Measurements from ENCODE around the gene EMP2.

Gene EMP2

GRCh38 chr16:10504404-10504885, 76.0 kb downstream of the EMP2 start:
- no peak overlapping the region for H2AFZ ChIP-seq (ENCODE audit: low read length, unreplicated experiment)
- no peak overlapping the region for H3K4me3 ChIP-seq (ENCODE audit: low read depth, low read length)
- no peaks in the 10 kb centered on the region for H3K79me2 ChIP-seq (ENCODE audit: control insufficient read depth, insufficient read depth, low read length, unreplicated experiment)
- no peaks in the 10 kb centered on the region for H3K36me3 ChIP-seq (ENCODE audit: insufficient read depth, low read length)
- no peaks in the 10 kb centered on the region for H3K27me3 ChIP-seq (ENCODE audit: insufficient read depth, low read length)
- H3K4me1 ChIP-seq (ENCODE audit: control insufficient read depth, insufficient read depth, low read length, unreplicated experiment), result no peaks in the 10 kb centered on the region
- H3K27ac ChIP-seq (ENCODE audit: low read depth, low read length), result no peak overlapping the region

- Histone ChIP-seq H3K27ac (ENCODE audit: low read depth, low read length) (no peak overlapping the region), H3K4me1 (ENCODE audit: control insufficient read depth, insufficient read depth, low read length, unreplicated experiment) (no peaks in the 10 kb centered on the region), H3K36me3 (ENCODE audit: insufficient read depth, low read length) (no peaks in the 10 kb centered on the region)
Observed at GRCh38 chr16:10502776-10503175, 77.6 kb downstream of the EMP2 start.

GRCh38 chr16:10501016-10501607, 79.3 kb downstream of the EMP2 start:
- Histone ChIP-seq H3K79me2 (ENCODE audit: control insufficient read depth, insufficient read depth, low read length, unreplicated experiment) (no peaks in the 10 kb centered on the region), H3K36me3 (ENCODE audit: insufficient read depth, low read length) (no peaks in the 10 kb centered on the region), H3K27ac (ENCODE audit: low read depth, low read length) (no peak overlapping the region), H3K27me3 (ENCODE audit: insufficient read depth, low read length) (no peaks in the 10 kb centered on the region), H2AFZ (ENCODE audit: low read length, unreplicated experiment) (no peak overlapping the region), H3K4me3 (ENCODE audit: low read depth, low read length) (no peak overlapping the region), H3K4me1 (ENCODE audit: control insufficient read depth, insufficient read depth, low read length, unreplicated experiment) (no peaks in the 10 kb centered on the region)

More at GRCh38 chr16:10502776-10503175, 77.6 kb downstream of the EMP2 start:
- Histone ChIP-seq H3K4me3 (ENCODE audit: low read depth, low read length) (no peak overlapping the region), H3K79me2 (ENCODE audit: control insufficient read depth, insufficient read depth, low read length, unreplicated experiment) (no peaks in the 10 kb centered on the region), H2AFZ (ENCODE audit: low read length, unreplicated experiment) (no peak overlapping the region), H3K27me3 (ENCODE audit: insufficient read depth, low read length) (no peaks in the 10 kb centered on the region)

GRCh38 chr16:10500582-10500981, 79.8 kb downstream of the EMP2 start:
- Histone ChIP-seq H3K4me3 (ENCODE audit: low read depth, low read length) (no peak overlapping the region), H3K79me2 (ENCODE audit: control insufficient read depth, insufficient read depth, low read length, unreplicated experiment) (no peaks in the 10 kb centered on the region), H2AFZ (ENCODE audit: low read length, unreplicated experiment) (no peak overlapping the region), H3K4me1 (ENCODE audit: control insufficient read depth, insufficient read depth, low read length, unreplicated experiment) (no peaks in the 10 kb centered on the region), H3K27ac (ENCODE audit: low read depth, low read length) (no peak overlapping the region), H3K36me3 (ENCODE audit: insufficient read depth, low read length) (no peaks in the 10 kb centered on the region), H3K27me3 (ENCODE audit: insufficient read depth, low read length) (no peaks in the 10 kb centered on the region)

- Histone ChIP-seq H3K79me2 (ENCODE audit: control insufficient read depth, insufficient read depth, low read length, unreplicated experiment) (no peaks in the 10 kb centered on the region), H3K4me1 (ENCODE audit: control insufficient read depth, insufficient read depth, low read length, unreplicated experiment) (no peaks in the 10 kb centered on the region), H3K4me3 (ENCODE audit: low read depth, low read length) (no peak overlapping the region), H3K27me3 (ENCODE audit: insufficient read depth, low read length) (no peaks in the 10 kb centered on the region), H3K27ac (ENCODE audit: low read depth, low read length) (no peak overlapping the region), H2AFZ (ENCODE audit: low read length, unreplicated experiment) (no peak overlapping the region), H3K36me3 (ENCODE audit: insufficient read depth, low read length) (no peaks in the 10 kb centered on the region)
Observed at GRCh38 chr16:10497132-10498101, 83.0 kb downstream of the EMP2 start.

GRCh38 chr16:10495031-10495345, 85.4 kb downstream of the EMP2 start:
- no peaks in the 10 kb centered on the region for H3K36me3 ChIP-seq (ENCODE audit: insufficient read depth, low read length)
- no peak overlapping the region for H3K4me3 ChIP-seq (ENCODE audit: low read depth, low read length)
- peaks cover 4% of the 10 kb centered on the region for H3K4me1 ChIP-seq (ENCODE audit: control insufficient read depth, insufficient read depth, low read length, unreplicated experiment)
- no peaks in the 10 kb centered on the region for H3K27me3 ChIP-seq (ENCODE audit: insufficient read depth, low read length)
- no peak overlapping the region for H3K27ac ChIP-seq (ENCODE audit: low read depth, low read length)
- H3K79me2 ChIP-seq (ENCODE audit: control insufficient read depth, insufficient read depth, low read length, unreplicated experiment), result no peaks in the 10 kb centered on the region
- no peak overlapping the region for H2AFZ ChIP-seq (ENCODE audit: low read length, unreplicated experiment)

- H3K27ac ChIP-seq (ENCODE audit: low read depth, low read length), result no peak overlapping the region
Observed at GRCh38 chr16:10494343-10495030, 85.9 kb downstream of the EMP2 start.

GRCh38 chr16:10493276-10493675, 87.1 kb downstream of the EMP2 start:
- Histone ChIP-seq H3K4me3 (ENCODE audit: low read depth, low read length) (no peak overlapping the region), H3K79me2 (ENCODE audit: control insufficient read depth, insufficient read depth, low read length, unreplicated experiment) (no peaks in the 10 kb centered on the region), H3K36me3 (ENCODE audit: insufficient read depth, low read length) (no peaks in the 10 kb centered on the region), H3K4me1 (ENCODE audit: control insufficient read depth, insufficient read depth, low read length, unreplicated experiment) (peaks cover 5% of the 10 kb centered on the region), H3K27ac (ENCODE audit: low read depth, low read length) (no peak overlapping the region), H2AFZ (ENCODE audit: low read length, unreplicated experiment) (no peak overlapping the region), H3K27me3 (ENCODE audit: insufficient read depth, low read length) (no peaks in the 10 kb centered on the region)

More at GRCh38 chr16:10494343-10495030, 85.9 kb downstream of the EMP2 start:
- Histone ChIP-seq H3K4me1 (ENCODE audit: control insufficient read depth, insufficient read depth, low read length, unreplicated experiment) (peaks cover 5% of the 10 kb centered on the region), H3K79me2 (ENCODE audit: control insufficient read depth, insufficient read depth, low read length, unreplicated experiment) (no peaks in the 10 kb centered on the region), H2AFZ (ENCODE audit: low read length, unreplicated experiment) (no peak overlapping the region), H3K4me3 (ENCODE audit: low read depth, low read length) (no peak overlapping the region), H3K27me3 (ENCODE audit: insufficient read depth, low read length) (no peaks in the 10 kb centered on the region), H3K36me3 (ENCODE audit: insufficient read depth, low read length) (no peaks in the 10 kb centered on the region)

GRCh38 chr16:10490141-10490540, 90.3 kb downstream of the EMP2 start:
- Histone ChIP-seq H3K27ac (ENCODE audit: low read depth, low read length) (no peak overlapping the region), H3K4me1 (ENCODE audit: control insufficient read depth, insufficient read depth, low read length, unreplicated experiment) (peaks cover 5% of the 10 kb centered on the region), H2AFZ (ENCODE audit: low read length, unreplicated experiment) (no peak overlapping the region), H3K36me3 (ENCODE audit: insufficient read depth, low read length) (no peaks in the 10 kb centered on the region), H3K4me3 (ENCODE audit: low read depth, low read length) (no peak overlapping the region), H3K27me3 (ENCODE audit: insufficient read depth, low read length) (no peaks in the 10 kb centered on the region), H3K79me2 (ENCODE audit: control insufficient read depth, insufficient read depth, low read length, unreplicated experiment) (no peaks in the 10 kb centered on the region)

- Histone ChIP-seq H3K4me3 (ENCODE audit: low read depth, low read length) (no peak overlapping the region), H3K4me1 (ENCODE audit: control insufficient read depth, insufficient read depth, low read length, unreplicated experiment) (peaks cover 5% of the 10 kb centered on the region), H3K27ac (ENCODE audit: low read depth, low read length) (no peak overlapping the region), H3K36me3 (ENCODE audit: insufficient read depth, low read length) (no peaks in the 10 kb centered on the region), H2AFZ (ENCODE audit: low read length, unreplicated experiment) (no peak overlapping the region), H3K27me3 (ENCODE audit: insufficient read depth, low read length) (no peaks in the 10 kb centered on the region), H3K79me2 (ENCODE audit: control insufficient read depth, insufficient read depth, low read length, unreplicated experiment) (no peaks in the 10 kb centered on the region)
Observed at GRCh38 chr16:10485698-10486382, 94.6 kb downstream of the EMP2 start.
